Trophoblast cell (in vitro differentiated cells and primary cell): Measurements from ENCODE around the gene JADE2.
A peak's percentile ranks its signal among the peaks of the same experiment; 100 is the strongest.

Source experiments
- DNase-seq, 2 donors: peaks; one replicate each; pipeline ENCODE4 v3.0.0-alpha.2; 2016
- H2AFZ ChIP-seq: 2 replicates; pipeline ENCODE4 v1.6.1; 2013; ENCODE audit warnings: low read length, moderate library complexity, mild to moderate bottlenecking; ENCODE audit not compliant: insufficient read depth, poor library complexity
- H2AK5ac ChIP-seq: 2 replicates; pipeline ENCODE4 v1.6.1; 2013; ENCODE audit warnings: mild to moderate bottlenecking, low read length
- H2BK120ac ChIP-seq: 2 replicates; pipeline ENCODE4 v1.6.1; 2013; ENCODE audit warnings: low read length, mild to moderate bottlenecking, moderate library complexity; ENCODE audit not compliant: insufficient read depth, poor library complexity
- H2BK12ac ChIP-seq: 2 replicates; pipeline ENCODE4 v1.6.1; 2013; ENCODE audit warnings: mild to moderate bottlenecking, low read length, moderate library complexity
- H2BK5ac ChIP-seq: 2 replicates; pipeline ENCODE4 v1.6.1; 2013; ENCODE audit warnings: low read length, low read depth, moderate library complexity, mild to moderate bottlenecking; ENCODE audit not compliant: poor library complexity
- H3K14ac ChIP-seq: 2 replicates; pipeline ENCODE4 v1.6.1; 2013; ENCODE audit warnings: mild to moderate bottlenecking, low read length
- H3K18ac ChIP-seq: 2 replicates; pipeline ENCODE4 v1.6.1; 2013; ENCODE audit warnings: mild to moderate bottlenecking, low read length
- H3K23ac ChIP-seq: 2 replicates; pipeline ENCODE4 v1.6.1; 2013; ENCODE audit warnings: low read length
- H3K27ac ChIP-seq: 2 replicates; pipeline ENCODE4 v1.5.1; 2013; ENCODE audit warnings: low read depth, mild to moderate bottlenecking, inconsistent platforms, low read length, moderate library complexity
- H3K27me3 ChIP-seq: 2 replicates; pipeline ENCODE4 v1.6.1; 2013; ENCODE audit warnings: inconsistent platforms, mild to moderate bottlenecking, low read length, moderate library complexity; ENCODE audit not compliant: insufficient read depth
- H3K36me3 ChIP-seq, 2 experiments: 1 replicate in 1 of 2; 2 replicates in 1 of 2; pipeline ENCODE4 v1.6.1; 2013; ENCODE audit warnings: low read length in 2 of 2, mild to moderate bottlenecking in 2 of 2, moderate library complexity in 1 of 2; ENCODE audit not compliant: insufficient read depth in 2 of 2, control insufficient read depth in 1 of 2
- H3K4ac ChIP-seq: 2 replicates; pipeline ENCODE4 v1.6.1; 2013; ENCODE audit warnings: low read depth, mild to moderate bottlenecking, low read length, moderate library complexity
- H3K4me1 ChIP-seq, 2 experiments: 1 replicate in 1 of 2; 2 replicates in 1 of 2; pipeline ENCODE4 v1.6.1; 2013; ENCODE audit warnings: low read length in 2 of 2, mild to moderate bottlenecking in 2 of 2, moderate library complexity in 1 of 2; ENCODE audit not compliant: insufficient read depth in 2 of 2, control insufficient read depth in 1 of 2
- H3K4me2 ChIP-seq: 2 replicates; pipeline ENCODE4 v1.6.1; 2013; ENCODE audit warnings: inconsistent platforms, mild to moderate bottlenecking, low read length, moderate library complexity
- H3K4me3 ChIP-seq: 2 replicates; pipeline ENCODE4 v1.5.1; 2013; ENCODE audit warnings: mild to moderate bottlenecking, low read depth, low read length, inconsistent platforms
- H3K79me1 ChIP-seq: one replicate; pipeline ENCODE4 v1.6.1; 2013; ENCODE audit warnings: low read length
- H3K79me2 ChIP-seq: 2 replicates; pipeline ENCODE4 v1.6.1; 2013; ENCODE audit warnings: low read length, mild to moderate bottlenecking; ENCODE audit not compliant: control insufficient read depth, insufficient read depth, poor library complexity
- H3K9ac ChIP-seq: 2 replicates; pipeline ENCODE4 v1.6.1; 2013; ENCODE audit warnings: mild to moderate bottlenecking, low read length
- H3K9me3 ChIP-seq: 2 replicates; pipeline ENCODE4 v1.6.1; 2013; ENCODE audit warnings: low read depth, mild to moderate bottlenecking, control low read depth, inconsistent platforms, low read length; ENCODE audit not compliant: insufficient read depth
- H4K12ac ChIP-seq: 2 replicates; pipeline ENCODE4 v1.6.1; 2013; ENCODE audit warnings: low read depth, mild to moderate bottlenecking, low read length, moderate library complexity
- H4K8ac ChIP-seq: 2 replicates; pipeline ENCODE4 v1.6.1; 2013; ENCODE audit warnings: low read depth, mild to moderate bottlenecking, low read length, moderate library complexity
- H4K91ac ChIP-seq: one replicate; pipeline ENCODE4 v1.6.1; 2013; ENCODE audit warnings: low read depth, mild to moderate bottlenecking, low read length, moderate library complexity
- WGBS: extraction: QIAGEN DNeasy Blood & Tissue Kit; methylation state at CpG from one replicate; pipeline ENCODE4 v1.1.7; 2013; ENCODE audit warnings: missing lambda C conversion rate; ENCODE audit not compliant: insufficient read length, insufficient coverage; ENCODE audit errors: extremely low coverage; 5-methylcytosine and 5-hydroxymethylcytosine counted together

Gene JADE2

GRCh38 chr5:134530301-134531077, 5.0 kb downstream of the JADE2 start:
- Histone ChIP-seq H3K4me3 (no peak overlapping the region), H3K4me1 (peaks cover 5% of the 10 kb centered on the region in 2 experiments), H3K18ac (no peak overlapping the region), H2BK5ac (no peak overlapping the region), H2BK120ac (no peak overlapping the region), H4K12ac (no peak overlapping the region), H4K8ac (no peak overlapping the region), H3K9ac (no peak overlapping the region), H3K9me3 (no peaks in the 10 kb centered on the region), H3K4ac (no peak overlapping the region), H2AK5ac (no peak overlapping the region), H3K36me3 (no peaks in the 10 kb centered on the region), H3K79me1 (peaks cover 20% of the 10 kb centered on the region), H3K27ac (no peak overlapping the region), H3K4me2 (no peak overlapping the region), H3K23ac (no peak overlapping the region), H3K14ac (no peak overlapping the region), H3K27me3 (no peaks in the 10 kb centered on the region), H3K79me2 (peaks cover 10% of the 10 kb centered on the region), H4K91ac (no peak overlapping the region), H2AFZ (no peak overlapping the region), H2BK12ac (no peak overlapping the region)
- no peak for DNase-seq
- WGBS = no CpG with 5 or more reads among the region's 8 CpGs

- H4K12ac ChIP-seq = no peak overlapping the region
- H2AFZ ChIP-seq = no peak overlapping the region
- H3K79me1 ChIP-seq = no peaks in the 10 kb centered on the region
- H3K4me1 ChIP-seq = no peaks in the 10 kb centered on the region
- H3K18ac ChIP-seq = no peak overlapping the region
- no peak for DNase-seq
- no peak overlapping the region for H2BK5ac ChIP-seq
- no peak overlapping the region for H3K14ac ChIP-seq
- no peak overlapping the region for H2AK5ac ChIP-seq
- no peaks in the 10 kb centered on the region for H3K9me3 ChIP-seq
- H3K23ac ChIP-seq = no peak overlapping the region
- no peak overlapping the region for H4K8ac ChIP-seq
- H3K9ac ChIP-seq = no peak overlapping the region
- no peak overlapping the region for H3K4me2 ChIP-seq
- H4K91ac ChIP-seq = no peak overlapping the region
- no peaks in the 10 kb centered on the region for H3K79me2 ChIP-seq
- WGBS = no CpG with 5 or more reads among the region's 10 CpGs
- no peak overlapping the region for H3K27ac ChIP-seq
- H2BK120ac ChIP-seq = no peak overlapping the region
- no peaks in the 10 kb centered on the region for H3K36me3 ChIP-seq
- no peak overlapping the region for H2BK12ac ChIP-seq
- H3K4ac ChIP-seq = no peak overlapping the region
- H3K4me3 ChIP-seq = no peak overlapping the region
- no peaks in the 10 kb centered on the region for H3K27me3 ChIP-seq
These were observed 7.8 kb downstream of the JADE2 start for GRCh38 chr5:134533115-134533815.

DNA sequence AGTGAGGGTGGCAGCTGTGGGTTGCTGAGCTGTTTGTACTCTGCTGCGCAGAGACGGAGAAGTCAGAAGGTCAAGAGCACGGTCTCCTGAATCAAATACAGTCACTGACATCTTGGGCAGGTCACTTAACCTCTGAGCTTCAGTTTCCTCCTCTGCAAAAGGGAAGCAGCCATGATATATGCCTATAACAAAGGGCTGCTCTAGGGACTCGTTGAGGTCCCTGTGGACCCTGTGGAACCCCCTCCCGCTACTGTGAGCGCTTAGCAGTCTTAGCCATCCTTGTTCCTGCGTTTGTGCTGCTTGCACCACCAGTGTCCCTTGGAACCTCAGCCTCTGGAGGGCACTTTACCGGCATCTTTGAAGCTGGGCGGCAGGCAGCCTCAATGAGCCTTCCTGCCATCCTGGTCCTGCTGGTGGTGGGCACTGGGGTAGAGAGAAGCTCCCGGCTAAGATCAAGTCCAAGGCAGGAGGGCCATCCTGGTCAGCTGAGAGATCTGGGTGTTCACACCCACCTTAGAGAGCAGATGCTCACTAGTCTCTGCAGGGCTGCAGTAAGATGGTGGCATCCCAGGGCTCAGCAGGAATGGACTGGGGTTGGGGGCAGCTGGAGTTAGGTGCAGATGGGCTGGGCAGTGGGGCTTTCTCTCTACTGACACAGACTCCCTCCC, 8.7 kb downstream of the JADE2 start:
- Histone ChIP-seq H2BK5ac (no peak overlapping the region), H3K18ac (no peak overlapping the region), H3K4me3 (no peak overlapping the region), H3K4me2 (no peak overlapping the region), H3K27me3 (no peaks in the 10 kb centered on the region), H2AK5ac (no peak overlapping the region), H3K79me1 (no peaks in the 10 kb centered on the region), H3K27ac (no peak overlapping the region), H2AFZ (peak overlapping the region; percentile 40), H3K23ac (no peak overlapping the region), H3K4me1 (no peaks in the 10 kb centered on the region), H3K4ac (peak overlapping the region; percentile 4), H4K12ac (no peak overlapping the region), H2BK12ac (no peak overlapping the region), H4K8ac (no peak overlapping the region), H3K9ac (no peak overlapping the region), H3K36me3 (no peaks in the 10 kb centered on the region), H3K14ac (no peak overlapping the region), H2BK120ac (no peak overlapping the region), H3K79me2 (no peaks in the 10 kb centered on the region), H4K91ac (no peak overlapping the region), H3K9me3 (no peaks in the 10 kb centered on the region)
- WGBS = no CpG with 5 or more reads among the region's 10 CpGs
- no peak for DNase-seq

GRCh38 chr5:134534726-134535110, 9.2 kb downstream of the JADE2 start:
- no peak overlapping the region for H4K91ac ChIP-seq
- H4K12ac ChIP-seq = no peak overlapping the region
- no peak overlapping the region for H3K4me3 ChIP-seq
- no peak overlapping the region for H4K8ac ChIP-seq
- no peaks in the 10 kb centered on the region for H3K9me3 ChIP-seq
- H3K14ac ChIP-seq = no peak overlapping the region
- H2BK12ac ChIP-seq = no peak overlapping the region
- H2AK5ac ChIP-seq = no peak overlapping the region
- no peak overlapping the region for H2BK120ac ChIP-seq
- no CpG with 5 or more reads among the region's 5 CpGs for WGBS
- no peak overlapping the region for H3K23ac ChIP-seq
- no peak overlapping the region for H2AFZ ChIP-seq
- H3K4ac ChIP-seq = no peak overlapping the region
- no peaks in the 10 kb centered on the region for H3K4me1 ChIP-seq
- H3K27me3 ChIP-seq = no peaks in the 10 kb centered on the region
- H3K27ac ChIP-seq = no peak overlapping the region
- no peak overlapping the region for H2BK5ac ChIP-seq
- H3K4me2 ChIP-seq = no peak overlapping the region
- DNase-seq = no peak
- H3K79me2 ChIP-seq = no peaks in the 10 kb centered on the region
- H3K18ac ChIP-seq = no peak overlapping the region
- H3K36me3 ChIP-seq = no peaks in the 10 kb centered on the region
- H3K79me1 ChIP-seq = no peaks in the 10 kb centered on the region
- no peak overlapping the region for H3K9ac ChIP-seq
